ACHN (cell line): Measurements from ENCODE around the gene SMAD3.

Experiments
- DNase-seq: peaks from one replicate; pipeline ENCODE4 v3.0.0-alpha.2; 2015
- in situ Hi-C: cut with HindIII; loops from 2 replicates; pipeline ENCODE4 v1.10.0; 2017; ENCODE audit warnings: low sequenced_read_pairs, low pct_ligation_motif_present, low pct_unique_long_range_greater_than_20kb

SMAD3 gene

DNA sequence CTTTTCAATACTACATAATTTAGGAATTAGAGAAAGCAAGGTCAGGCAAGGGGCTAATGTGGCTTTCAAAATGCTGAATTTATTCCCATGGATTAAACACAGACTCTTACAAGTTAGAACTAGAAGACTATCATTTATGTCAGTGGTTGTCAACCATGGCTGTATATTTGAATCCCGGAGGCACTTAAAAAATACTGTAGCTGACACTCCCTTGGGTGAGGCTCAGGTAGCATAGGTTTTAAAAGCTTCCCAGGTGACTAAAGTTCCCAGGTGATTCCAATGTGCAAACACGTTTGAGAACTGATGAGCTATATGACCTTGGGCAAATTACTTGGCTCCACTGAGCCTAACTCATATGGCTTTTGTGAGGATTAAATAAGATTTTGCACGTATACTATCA is 159.5 kb downstream of the SMAD3 start:
- in situ Hi-C loops = no loop called here
- DNase-seq = no peak

DNA sequence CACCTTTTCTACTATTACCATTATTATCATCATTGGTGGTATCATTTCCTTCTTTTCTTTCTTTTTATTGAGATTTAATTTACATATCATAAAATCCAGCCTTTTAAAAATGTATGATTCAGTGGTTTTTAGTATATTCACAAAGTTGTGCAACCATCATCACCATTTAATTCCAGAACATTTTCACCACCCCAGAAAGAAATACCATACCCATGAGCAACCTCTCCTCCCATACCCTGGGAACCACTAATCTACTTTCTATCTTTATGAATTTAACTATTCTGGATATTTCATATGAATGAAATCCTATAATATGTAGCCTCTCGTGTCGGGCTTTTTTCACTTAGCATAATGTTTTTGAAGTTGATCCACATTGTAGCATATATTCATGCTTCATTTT is 159.9 kb downstream of the SMAD3 start:
- DNase-seq = no peak
- in situ Hi-C loops = no loop called here

DNA sequence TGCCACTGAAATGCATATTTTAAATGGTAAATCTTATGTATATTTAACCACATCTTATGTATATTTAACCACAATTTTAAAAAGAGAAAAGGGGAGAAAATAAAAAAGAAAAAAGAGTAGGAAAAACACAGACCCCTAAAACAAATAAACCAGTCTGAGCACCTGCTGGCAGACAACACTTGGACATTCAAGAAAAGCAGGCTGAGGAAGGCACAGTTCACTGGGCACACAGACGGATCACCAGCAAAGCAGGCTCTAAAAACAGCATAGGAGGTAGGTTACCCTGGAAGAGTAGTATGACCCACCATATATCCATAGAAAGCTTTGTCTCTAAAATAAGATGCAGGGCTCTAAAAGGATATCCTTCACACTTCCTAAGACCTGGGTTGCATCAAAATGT is 162.0 kb downstream of the SMAD3 start:
- DNase-seq = no peak
- in situ Hi-C loops = no loop called here

DNA sequence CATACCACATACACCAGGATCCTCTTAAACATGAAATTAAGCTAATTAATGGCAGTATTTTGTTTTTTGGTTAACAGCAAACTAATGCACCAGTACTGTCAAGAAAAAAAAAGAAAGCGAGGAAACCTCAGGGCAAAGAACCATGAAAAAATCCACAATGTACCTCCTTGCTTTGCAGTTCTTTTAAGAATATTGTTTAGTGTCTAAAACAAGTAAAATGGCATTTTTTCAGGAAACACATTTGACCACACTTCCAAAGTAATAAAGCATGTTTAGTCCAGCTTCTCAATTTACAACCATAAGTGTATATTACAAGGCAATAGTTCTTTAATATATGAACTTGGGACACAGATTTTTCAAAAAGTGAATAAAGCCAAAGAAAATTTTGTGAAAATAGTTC is 162.4 kb downstream of the SMAD3 start:
- in situ Hi-C loops = no loop called here
- no peak for DNase-seq

DNA sequence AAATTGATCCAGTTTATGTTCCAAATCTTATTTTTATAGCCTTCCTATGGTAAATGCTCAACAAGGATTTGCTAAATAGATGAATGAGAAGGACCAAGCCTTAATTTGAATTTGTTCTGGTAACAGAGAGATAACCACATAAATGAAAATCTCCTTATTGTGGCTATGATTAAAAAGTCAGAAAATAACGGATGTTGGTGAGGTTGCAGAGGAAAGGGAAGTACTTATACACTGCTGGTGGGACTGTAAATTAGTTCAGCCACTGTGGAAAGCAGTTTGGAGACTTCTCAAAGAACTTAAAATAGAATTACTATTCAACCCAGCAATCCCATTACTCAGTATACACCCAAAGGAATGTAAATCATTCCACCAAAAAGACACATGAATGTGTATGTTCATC is 162.9 kb downstream of the SMAD3 start:
- in situ Hi-C loops = no loop called here
- DNase-seq = no peak

DNA sequence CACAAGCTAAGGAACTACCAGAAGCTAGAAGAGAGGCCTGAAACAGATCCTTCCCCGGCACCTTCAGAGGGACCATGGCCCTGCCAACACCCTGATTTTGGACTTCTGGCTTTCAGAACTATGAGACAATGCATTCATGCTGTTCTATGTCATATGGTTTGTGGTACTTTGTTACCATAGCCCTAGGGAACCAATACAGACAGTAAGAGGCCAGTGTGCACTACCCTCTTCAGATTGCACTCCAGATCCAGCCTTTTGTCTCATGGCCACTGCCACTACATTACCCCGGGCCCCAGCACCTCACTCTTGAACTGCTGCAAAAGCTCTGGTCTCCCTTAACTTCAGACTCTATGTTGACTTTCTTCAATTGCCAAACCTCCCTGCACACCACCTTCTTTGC is 165.1 kb downstream of the SMAD3 start:
- DNase-seq = no peak
- in situ Hi-C loops = no loop called here

DNA sequence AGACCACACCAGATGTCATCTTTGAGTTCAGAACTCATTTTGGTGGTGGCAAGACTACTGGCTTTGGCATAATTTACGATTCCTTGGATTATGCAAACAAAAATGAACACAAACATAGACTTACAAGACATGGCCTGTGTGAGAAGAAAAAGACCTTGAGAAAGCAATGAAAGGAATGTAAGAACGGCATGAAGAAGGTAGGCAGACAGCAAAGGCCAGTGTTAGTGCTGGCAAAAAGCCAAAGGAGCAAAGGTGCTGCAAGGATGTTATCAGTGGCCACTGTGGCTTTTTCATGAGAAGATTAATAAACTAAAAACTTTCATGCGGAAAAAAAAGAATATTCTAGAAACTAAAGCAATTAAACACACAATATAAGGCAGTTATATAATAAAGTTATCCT is 167.2 kb downstream of the SMAD3 start:
- no peak for DNase-seq
- in situ Hi-C loops = no loop called here

DNA sequence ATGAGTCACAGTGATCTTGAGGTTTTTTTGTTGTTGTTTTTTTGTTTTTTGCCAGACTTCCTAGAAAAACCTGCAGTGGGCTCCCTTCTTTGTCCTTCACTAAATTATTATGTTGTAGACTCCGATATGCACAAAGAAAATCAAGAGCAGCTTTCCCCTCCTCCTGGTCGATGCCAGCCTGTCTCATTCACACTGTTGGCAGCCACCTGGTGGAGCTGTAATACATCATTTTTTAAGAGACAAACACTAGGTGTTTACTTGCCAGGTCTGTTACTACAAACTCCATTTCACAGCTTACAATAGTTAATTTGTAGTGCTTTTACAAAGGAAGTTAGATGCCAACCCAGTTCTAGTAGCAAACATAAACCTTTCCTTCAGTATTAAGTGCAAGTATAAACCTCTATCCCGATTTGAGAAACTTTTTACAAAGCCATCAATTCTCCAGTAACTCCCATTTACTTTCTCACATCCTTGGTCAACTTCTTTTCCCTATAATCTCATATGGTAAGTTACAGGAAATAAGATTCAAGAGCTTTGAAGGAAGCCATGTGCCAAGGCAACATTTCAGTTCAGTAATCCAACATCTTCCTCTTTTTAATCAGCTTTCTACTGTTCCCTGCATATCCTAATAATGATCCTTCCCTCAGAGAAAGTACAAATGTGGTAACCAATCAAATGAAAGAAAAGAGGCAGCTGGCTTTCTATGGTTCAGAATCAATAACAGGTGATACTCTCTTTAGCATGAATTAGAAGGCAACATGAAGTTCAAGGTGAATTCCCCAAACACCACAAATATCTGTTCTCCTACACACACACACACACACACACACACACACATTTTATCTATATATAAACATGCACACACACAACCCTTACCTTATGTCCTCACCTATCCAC is 175.1 kb downstream of the SMAD3 start:
- DNase-seq = peak; percentile 42
- in situ Hi-C loops = no loop called here

DNA sequence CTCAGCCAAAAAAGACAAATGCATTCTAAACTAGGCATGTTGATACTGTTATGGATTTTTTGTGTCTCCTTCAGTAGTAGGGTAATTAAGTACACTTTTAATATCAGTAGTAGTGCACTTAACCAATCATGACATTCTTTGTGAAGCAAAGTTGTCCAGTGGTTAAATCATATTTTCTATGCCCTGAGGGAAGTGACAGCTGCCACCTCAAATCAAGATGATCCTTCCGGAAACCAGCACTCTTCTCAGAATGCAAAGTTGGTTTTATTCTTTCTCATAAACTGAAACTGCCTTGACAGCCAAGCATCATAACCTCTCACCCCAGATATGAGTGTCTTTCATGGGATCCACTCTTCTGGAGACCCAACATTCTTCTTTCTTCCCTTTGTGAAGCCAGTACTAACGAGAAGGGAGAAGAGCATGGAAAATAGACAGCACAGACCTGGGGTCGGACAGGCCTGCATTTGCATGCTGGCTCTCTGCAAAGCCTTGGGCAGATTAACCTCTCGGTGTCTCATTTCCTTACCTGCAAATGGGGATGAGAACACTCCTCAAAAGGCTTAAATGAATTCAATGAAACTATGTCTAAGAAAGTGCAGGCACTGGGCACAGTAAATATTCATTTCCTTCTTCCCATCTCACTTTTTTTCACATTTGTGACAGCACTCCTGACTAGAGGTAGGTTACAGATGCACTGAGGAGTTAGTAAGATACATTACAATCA is 175.9 kb downstream of the SMAD3 start:
- in situ Hi-C loops = no loop called here
- DNase-seq = no peak

DNA sequence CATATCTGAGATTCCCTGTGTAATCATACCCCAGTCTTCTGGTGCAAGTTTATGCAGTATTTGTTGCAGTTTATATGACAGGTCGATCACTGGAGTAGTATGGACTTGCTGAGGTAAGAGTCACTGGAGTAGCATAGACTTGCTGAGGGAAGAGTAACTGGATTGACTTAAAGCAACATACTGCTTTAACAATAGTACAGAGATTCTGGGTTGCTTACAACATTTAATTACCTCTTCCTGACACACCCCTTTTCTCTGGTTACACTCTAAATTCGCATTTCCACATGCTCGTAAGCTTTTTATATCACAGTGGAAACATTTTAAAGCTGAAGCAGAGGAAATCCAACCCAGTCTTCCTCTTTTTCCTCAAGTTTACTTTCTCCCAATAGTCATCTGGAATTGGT is 177.3 kb downstream of the SMAD3 start:
- DNase-seq = no peak
- in situ Hi-C loops = no loop called here
